HG03159 (cell line): ENCODE data around the gene TEX2.

Experiments
- ATAC-seq: cut with Tn5 transposase; IDR thresholded peaks from one replicate; pipeline ENCODE4 v1.9.1; 2021; ENCODE audit warnings: mild to moderate bottlenecking, moderate library complexity; ENCODE audit not compliant: unreplicated experiment

Gene TEX2

GRCh38 chr17:64147110-64148016 is 115.7 kb downstream of the TEX2 start:
- no peak for ATAC-seq

DNA sequence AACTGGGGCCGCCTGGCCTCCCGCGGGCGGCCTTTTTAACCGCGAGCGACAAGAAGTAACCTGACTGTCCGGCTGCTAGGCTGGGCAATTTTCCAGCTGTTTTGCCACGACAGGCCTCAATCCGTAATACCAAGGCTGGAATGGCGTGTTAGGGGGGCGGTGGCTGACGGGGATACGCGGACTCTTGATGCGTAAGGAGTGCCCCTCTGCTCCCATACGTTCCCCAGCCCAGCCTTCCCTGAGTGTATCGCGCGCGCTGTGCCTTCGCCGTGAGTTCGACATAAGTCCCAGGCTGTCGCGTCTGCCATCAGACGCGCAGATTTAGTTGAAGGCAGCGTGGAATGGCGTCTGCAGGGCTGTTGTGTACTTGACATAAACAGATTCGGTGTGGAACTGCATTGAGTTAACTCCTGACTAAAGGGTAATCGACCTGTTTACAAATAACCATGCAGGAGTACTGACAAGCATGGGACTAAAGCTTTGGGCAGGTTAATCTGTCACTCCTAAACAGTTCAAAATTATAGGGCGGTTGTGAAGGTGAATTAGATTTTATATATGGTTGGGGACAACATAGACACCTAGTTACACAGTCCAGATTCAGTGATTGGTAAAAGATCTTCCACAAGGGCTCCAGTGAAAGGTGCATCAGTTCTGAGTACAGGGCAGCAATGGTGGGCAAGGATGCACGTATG is 116.5 kb downstream of the TEX2 start:
- peak; percentile 4 for ATAC-seq

- ATAC-seq = peak; percentile 94
Observed at GRCh38 chr17:64145751-64146417, 117.2 kb downstream of the TEX2 start.

DNA sequence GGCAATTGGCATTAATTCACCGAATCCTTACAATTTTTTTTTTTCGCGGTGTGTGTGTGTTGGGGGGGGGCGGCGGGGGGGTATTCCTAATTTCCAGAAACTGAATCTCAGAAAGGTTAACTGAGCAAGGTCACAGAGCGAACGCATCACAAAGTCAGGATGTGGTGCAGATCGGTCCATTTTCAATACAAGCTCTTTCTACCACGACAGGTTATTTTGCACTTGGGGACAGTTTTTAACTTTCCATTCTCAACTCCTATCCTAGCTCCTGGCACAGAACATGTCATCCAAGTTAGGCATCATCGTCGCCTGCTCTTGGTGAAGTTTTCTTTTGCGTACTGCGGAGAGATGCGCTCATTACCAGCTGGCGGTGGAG is 117.7 kb downstream of the TEX2 start:
- ATAC-seq = peak; percentile 12

DNA sequence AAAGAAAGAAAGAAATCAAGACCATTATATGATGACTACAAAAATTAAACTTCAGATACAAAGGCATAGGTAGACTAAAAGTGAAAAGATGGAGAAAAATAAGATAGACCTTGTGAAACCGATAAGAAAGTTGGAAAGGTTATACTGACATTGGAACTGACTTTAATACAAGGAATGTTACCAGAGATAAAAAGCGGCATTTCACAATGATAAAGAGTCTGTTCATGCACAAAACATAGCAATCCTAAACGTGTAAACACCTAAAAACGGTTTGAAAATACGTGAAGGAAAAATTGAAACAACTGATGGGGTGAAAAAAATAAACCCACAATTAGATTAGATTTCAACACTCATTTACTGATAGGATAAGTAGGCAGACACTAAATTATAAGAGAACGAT is 123.5 kb downstream of the TEX2 start:
- no peak for ATAC-seq

DNA sequence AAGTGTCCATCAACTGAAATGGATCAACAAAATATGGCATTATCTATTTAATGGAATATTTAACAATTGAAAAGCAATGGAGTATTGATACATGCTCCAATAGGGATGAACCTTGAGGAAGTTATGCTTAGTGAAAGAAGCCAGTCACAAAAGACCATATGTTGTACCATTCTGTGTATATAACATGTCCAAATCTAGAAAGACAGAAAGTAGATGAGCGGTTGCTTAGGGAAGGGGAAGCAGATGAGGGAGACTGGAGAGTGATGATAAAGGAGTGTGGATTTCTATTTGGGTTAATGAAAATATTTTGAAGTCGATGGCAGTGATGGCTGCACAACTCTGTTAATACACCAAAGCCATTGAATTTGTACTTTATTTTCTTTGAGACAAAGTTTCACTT is 124.6 kb downstream of the TEX2 start:
- no peak for ATAC-seq

DNA sequence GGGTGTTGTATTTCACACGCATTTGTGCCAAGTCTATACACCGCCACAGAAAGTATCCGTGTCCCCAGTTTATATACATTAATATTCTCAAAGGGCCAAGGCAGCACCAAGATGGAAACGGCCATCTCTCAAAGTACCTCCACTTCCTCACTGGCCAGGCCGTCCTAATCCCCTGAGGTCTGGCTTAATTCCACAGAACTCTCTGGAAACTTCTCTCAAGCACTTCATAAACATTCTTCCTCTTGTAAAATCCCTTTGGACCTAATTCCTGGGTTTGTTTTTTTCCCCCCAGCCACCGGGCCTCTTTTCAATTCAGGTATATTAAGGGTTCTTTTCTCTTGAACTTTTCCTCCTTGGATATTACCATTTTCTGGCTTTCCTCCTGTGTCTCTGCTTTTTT is 128.1 kb downstream of the TEX2 start:
- no peak for ATAC-seq

DNA sequence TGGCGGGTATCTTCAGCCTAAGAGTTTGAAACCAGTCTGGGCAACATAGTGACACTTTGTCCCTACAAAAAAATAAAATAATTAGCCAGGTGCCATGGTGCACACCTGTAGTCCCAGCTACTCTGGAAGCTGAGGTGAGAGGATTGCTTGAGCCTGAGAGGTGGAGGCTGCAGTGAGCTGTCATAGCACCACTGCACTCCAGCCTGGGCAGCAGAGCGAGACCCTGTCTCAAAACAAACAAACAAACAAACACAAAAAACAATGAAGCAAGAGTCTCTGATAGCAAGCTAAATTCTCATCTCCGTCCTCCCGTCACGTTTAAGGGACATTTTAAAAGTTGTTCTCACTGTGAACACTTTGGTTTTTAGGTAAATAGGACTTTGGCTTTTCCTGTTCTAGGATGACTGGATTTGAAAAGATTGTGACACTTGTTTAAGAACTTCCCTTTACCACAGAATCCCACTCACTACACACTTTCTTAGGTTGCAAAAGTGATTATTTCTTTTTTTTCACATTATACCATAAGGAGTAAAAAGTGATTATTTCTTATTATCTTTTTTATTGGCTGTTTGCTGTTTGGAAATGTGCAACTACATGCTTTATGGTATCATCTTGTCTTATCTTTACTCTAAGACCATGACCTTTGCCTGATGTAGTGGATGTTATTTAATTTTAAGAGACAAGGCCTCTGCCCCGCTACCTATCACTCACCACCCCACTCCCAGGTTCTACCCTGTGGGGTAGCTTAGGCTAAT is 128.7 kb downstream of the TEX2 start:
- no peak for ATAC-seq

GRCh38 chr17:64133546-64134215 is 129.4 kb downstream of the TEX2 start:
- ATAC-seq = no peak

DNA sequence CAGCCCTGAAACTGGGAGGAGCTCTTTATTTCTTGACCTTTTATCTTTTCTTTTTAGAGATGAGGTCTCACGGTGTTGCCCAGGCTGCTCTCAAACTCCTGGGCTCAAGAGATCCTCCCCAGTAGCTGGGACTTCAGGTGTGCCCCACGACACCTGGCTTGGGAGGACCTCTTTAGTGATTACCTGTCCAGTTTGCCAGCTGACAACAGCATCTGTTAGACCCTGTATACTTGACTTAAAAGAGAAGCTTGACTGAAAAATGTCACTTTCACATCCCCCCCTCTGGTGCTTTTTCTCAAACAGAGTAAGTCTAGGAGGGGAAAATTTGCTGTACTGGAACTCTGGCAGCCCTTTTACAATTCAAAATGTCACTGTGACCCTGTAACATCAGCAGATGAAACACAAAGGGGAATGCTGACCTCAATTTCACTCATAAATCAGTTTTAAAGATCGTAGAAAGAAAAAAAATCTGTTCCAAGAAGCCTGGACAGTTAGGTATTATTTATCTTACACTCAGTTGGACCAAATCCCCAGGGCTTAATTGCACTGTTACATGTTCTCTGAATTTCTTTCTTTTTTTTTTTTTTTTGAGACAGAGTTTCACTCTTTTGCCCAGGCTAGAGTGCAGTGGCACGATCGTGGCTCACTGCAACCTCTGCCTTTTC is 131.3 kb downstream of the TEX2 start:
- no peak for ATAC-seq

DNA sequence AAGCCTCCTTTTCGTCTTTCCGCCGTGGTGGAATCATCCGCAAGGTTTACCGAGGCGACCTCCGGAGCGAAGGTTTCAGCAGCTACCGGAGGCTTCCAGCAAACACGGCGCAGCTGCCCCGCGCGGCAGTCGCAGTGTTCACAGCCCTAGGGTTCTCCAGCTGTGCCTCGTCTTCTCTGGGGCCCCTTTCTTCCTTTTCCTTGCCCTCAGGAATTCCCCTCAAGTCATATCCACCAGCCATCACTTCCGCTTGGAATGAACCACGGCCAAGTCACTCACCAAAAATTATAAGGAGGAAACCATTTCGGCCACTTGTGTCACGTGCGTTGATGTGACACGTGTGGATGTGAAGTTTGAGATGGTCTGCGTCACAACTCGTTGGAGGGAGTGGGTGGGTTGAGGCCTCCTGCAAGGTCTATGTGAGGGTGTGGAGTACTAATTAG is 132.5 kb downstream of the TEX2 start:
- peak; percentile 25 for ATAC-seq

GRCh38 chr17:64129765-64130558 is 133.1 kb downstream of the TEX2 start, which contains the start of gene ERN1:
Gene ERN1 (minus strand): TSS chr17:64130144. CDS start chr17:64130029, 115 bp downstream.
- peak; percentile 80 for ATAC-seq

DNA sequence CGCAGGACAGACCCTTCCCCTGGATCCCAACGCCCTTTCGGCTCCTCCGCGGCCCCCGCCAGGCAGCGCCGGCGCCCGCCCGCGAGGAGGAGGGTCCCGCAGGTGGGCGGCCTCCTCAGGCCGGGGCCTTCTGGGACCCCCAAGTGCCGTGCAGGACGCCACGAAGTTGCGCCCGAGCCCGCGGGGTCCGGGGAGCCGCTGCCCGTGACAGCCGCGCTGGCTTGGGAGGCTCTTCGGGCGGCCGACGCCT is 133.6 kb downstream of the TEX2 start:
- ATAC-seq = no peak

DNA sequence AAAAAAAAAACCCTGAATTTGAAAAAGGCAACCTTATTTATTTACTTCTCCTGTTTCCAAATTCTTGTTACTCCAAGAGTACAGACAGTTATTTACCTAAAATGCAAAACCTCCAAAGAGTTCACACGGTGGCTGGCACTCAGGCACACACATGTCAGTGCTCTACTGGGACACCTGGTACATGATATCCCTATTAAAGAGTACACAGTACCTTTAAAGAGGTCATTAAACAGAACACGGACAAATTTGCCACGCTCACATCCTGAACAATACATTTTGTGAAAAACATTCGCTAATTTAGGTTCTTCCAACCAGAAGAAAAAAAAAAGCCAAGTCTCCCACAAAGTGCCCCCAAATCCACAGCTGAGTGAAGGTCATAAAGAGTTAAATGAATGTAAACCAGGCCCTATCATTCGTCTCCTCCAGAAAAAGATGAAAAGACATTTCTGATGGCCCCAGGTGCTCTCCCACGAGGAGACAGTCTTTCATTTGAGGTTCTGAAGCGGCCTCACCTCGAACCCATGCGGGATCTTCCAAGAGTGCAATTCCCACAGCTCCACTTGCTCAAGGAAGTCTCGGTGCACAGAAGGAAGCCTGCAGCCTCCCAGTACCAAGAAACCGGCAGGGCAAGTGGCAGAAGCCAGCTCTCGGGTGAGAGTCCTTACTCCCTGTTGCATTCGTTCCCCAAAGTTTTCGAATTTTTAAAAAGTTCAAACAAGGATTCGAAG is 134.1 kb downstream of the TEX2 start:
- ATAC-seq = no peak

DNA sequence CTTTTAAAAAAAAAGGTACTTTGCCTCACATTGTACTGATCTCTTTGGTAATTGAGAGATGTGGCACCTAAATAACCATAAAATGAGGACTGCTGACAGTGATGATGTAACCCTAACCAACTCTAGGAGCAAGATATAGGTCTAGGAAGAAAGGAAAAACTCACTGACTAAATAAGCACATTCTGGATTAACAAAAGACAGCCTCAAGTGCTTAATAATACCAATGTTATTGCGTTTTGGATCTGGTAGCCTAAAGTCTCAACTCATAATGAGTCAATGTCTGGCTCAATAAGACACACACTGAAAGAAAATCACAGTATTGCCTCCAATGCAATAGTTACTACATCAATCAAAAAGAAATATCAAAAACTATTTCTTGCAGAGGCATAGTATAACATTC is 136.1 kb downstream of the TEX2 start:
- ATAC-seq = no peak

DNA sequence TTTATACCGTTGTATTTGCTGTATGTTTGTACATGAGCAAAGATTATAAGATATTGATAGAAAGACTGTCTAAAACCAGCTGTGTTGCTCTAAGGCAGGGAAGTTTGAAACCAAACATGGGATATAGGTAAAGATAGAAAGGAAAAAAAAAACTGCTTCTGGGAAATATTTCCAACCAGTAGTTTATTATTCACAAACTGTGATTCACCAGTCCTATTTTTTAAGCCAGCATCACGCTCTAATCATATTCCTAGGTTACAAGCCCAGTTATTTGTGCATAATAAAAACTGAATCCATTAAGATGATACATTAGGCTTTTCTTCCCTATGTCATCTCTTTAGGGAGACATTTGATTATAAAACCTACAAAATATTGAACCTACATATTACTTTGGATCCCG is 137.1 kb downstream of the TEX2 start:
- no peak for ATAC-seq

DNA sequence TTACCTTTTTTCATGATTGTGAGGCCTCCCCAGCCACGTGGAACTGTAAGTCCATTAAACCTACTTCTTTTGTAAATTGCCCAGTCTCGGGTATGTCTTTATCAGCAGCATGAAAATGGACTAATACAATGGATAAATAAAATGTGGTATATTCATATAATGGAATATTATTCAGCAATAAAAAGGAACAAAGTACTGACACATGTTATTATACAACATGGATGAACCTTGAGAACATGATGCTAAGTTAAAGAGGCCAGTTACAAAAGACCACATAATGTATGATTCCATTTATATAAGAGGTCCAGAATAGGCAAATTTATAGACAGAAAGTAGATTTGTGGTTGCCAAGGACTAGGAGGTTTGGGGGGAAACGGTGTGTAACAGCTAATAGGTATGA is 138.5 kb downstream of the TEX2 start:
- ATAC-seq = no peak

DNA sequence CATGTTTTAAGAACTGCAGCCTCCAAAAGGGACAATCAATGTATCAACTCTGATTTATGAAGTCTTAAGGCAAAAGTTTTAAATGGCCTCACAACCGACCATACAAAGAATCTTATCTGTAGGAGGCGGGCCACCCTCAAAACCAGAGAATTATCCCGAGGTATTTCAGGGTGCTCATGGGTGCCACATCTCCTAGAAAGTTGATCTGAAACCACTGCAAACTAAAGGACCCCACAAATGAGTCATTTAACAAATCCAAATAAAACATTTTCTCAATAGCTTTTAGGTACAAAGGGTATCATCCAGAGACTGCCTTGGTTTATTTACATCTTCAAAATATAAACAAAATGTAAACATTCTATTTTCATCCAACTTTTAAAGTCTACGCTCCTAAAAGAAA is 139.9 kb downstream of the TEX2 start:
- no peak for ATAC-seq
